HEK293 (cell line): Measurements from ENCODE around the gene ZNF274.
A peak's percentile ranks its signal among the peaks of the same experiment; 100 is the strongest.

Source experiments
- BCL11A ChIP-seq: fragments of 450-650 bp; formaldehyde crosslinking; IDR thresholded peaks from 2 replicates; pipeline ENCODE4 v1.5.1; 2016; ENCODE audit warnings: low read depth, missing biosample characterization, missing genetic modification characterization
- EGR2 ChIP-seq: fragments of 450-650 bp; formaldehyde crosslinking; IDR thresholded peaks from 2 replicates; pipeline ENCODE4 v1.5.1; 2016; ENCODE audit warnings: low read depth, missing biosample characterization, missing genetic modification characterization
- PRDM1 ChIP-seq: fragments of 450-650 bp; formaldehyde crosslinking; IDR thresholded peaks from 2 replicates; pipeline ENCODE4; 2016; ENCODE audit warnings: missing biosample characterization, missing genetic modification characterization
- ZFP41 ChIP-seq: fragments of 450-650 bp; formaldehyde crosslinking; IDR thresholded peaks from 2 replicates; pipeline ENCODE4 v1.5.1; 2016; ENCODE audit warnings: missing biosample characterization, missing genetic modification characterization, borderline replicate concordance
- ZNF140 ChIP-seq: fragments of 450-650 bp; formaldehyde crosslinking; IDR thresholded peaks from 2 replicates; pipeline ENCODE4 v1.5.1; 2016; ENCODE audit warnings: missing biosample characterization, missing genetic modification characterization
- ZNF169 ChIP-seq: fragments of 450-650 bp; formaldehyde crosslinking; IDR thresholded peaks from 2 replicates; pipeline ENCODE4 v1.5.1; 2016; ENCODE audit warnings: missing biosample characterization, missing genetic modification characterization
- ZNF211 ChIP-seq: fragments of 450-650 bp; formaldehyde crosslinking; IDR thresholded peaks from 2 replicates; pipeline ENCODE4 v1.5.1; 2016; ENCODE audit warnings: low read depth, missing biosample characterization, missing genetic modification characterization
- ZNF248 ChIP-seq: fragments of 450-650 bp; formaldehyde crosslinking; IDR thresholded peaks from 2 replicates; pipeline ENCODE4 v1.5.1; 2017; ENCODE audit warnings: missing biosample characterization, missing genetic modification characterization
- ZNF324 ChIP-seq: fragments of 450-650 bp; formaldehyde crosslinking; IDR thresholded peaks from 2 replicates; pipeline ENCODE4 v1.5.1; 2016; ENCODE audit warnings: missing biosample characterization, missing genetic modification characterization
- ZNF423 ChIP-seq: fragments of 450-650 bp; formaldehyde crosslinking; IDR thresholded peaks from 2 replicates; pipeline ENCODE4 v1.5.1; 2016; ENCODE audit warnings: missing biosample characterization, missing genetic modification characterization
- ZNF501 ChIP-seq: fragments of 450-650 bp; formaldehyde crosslinking; IDR thresholded peaks from 2 replicates; pipeline ENCODE4 v1.5.1; 2016; ENCODE audit warnings: missing biosample characterization, missing genetic modification characterization
- ZNF529 ChIP-seq: fragments of 450-650 bp; formaldehyde crosslinking; IDR thresholded peaks from 2 replicates; pipeline ENCODE4 v1.5.1; 2017; ENCODE audit warnings: missing genetic modification characterization, missing biosample characterization; ENCODE audit not compliant: insufficient replicate concordance
- ZNF530 ChIP-seq: fragments of 450-650 bp; formaldehyde crosslinking; IDR thresholded peaks from 2 replicates; pipeline ENCODE4 v1.5.1; 2016; ENCODE audit warnings: low read depth, missing biosample characterization, missing genetic modification characterization
- ZNF549 ChIP-seq: fragments of 450-650 bp; IDR thresholded peaks from 2 replicates; pipeline ENCODE4 v1.5.1; 2018; ENCODE audit warnings: missing biosample characterization, missing genetic modification characterization, mild to moderate bottlenecking, inconsistent platforms, moderate library complexity
- ZNF654 ChIP-seq: fragments of 450-650 bp; formaldehyde crosslinking; IDR thresholded peaks from 2 replicates; pipeline ENCODE4 v1.5.1; 2016; ENCODE audit warnings: low read depth, missing biosample characterization, missing genetic modification characterization
- ZNF664 ChIP-seq: fragments of 450-650 bp; formaldehyde crosslinking; IDR thresholded peaks from 2 replicates; pipeline ENCODE4 v1.5.1; 2016; ENCODE audit warnings: missing biosample characterization, missing genetic modification characterization
- ZXDB ChIP-seq: fragments of 450-650 bp; formaldehyde crosslinking; IDR thresholded peaks from 2 replicates; pipeline ENCODE4 v1.5.1; 2016; ENCODE audit warnings: missing biosample characterization, missing genetic modification characterization
- TF ChIP-seq, protein P1 (sequence below): fragments of 450-650 bp; formaldehyde crosslinking; IDR thresholded peaks from 2 replicates; pipeline ENCODE4 v1.5.1; 2016; ENCODE audit warnings: missing biosample characterization, missing genetic modification characterization
- TF ChIP-seq, protein P2 (sequence below): fragments of 450-650 bp; formaldehyde crosslinking; IDR thresholded peaks from 2 replicates; pipeline ENCODE4 v1.5.1; 2016; ENCODE audit warnings: missing biosample characterization, missing genetic modification characterization
- TF ChIP-seq, protein P3 (sequence below): fragments of 450-650 bp; formaldehyde crosslinking; optimal IDR thresholded peaks from 2 replicates; pipeline ENCODE3; 2016; ENCODE audit warnings: missing biosample characterization, mild to moderate bottlenecking, missing genetic modification characterization
- TF ChIP-seq, protein P4 (sequence below): fragments of 450-650 bp; formaldehyde crosslinking; IDR thresholded peaks from 2 replicates; pipeline ENCODE4 v1.5.1; 2016; ENCODE audit warnings: missing biosample characterization, missing genetic modification characterization
- TF ChIP-seq, protein P5 (sequence below): fragments of 450-650 bp; formaldehyde crosslinking; IDR thresholded peaks from 2 replicates; pipeline ENCODE4 v1.5.1; 2016; ENCODE audit warnings: missing biosample characterization, missing genetic modification characterization
- TF ChIP-seq, protein P6 (sequence below): fragments of 450-650 bp; formaldehyde crosslinking; IDR thresholded peaks from 2 replicates; pipeline ENCODE4 v1.5.1; 2016; ENCODE audit warnings: missing biosample characterization, missing genetic modification characterization
- TF ChIP-seq, protein P7 (sequence below): fragments of 450-650 bp; formaldehyde crosslinking; IDR thresholded peaks from 2 replicates; pipeline ENCODE4 v1.5.1; 2016; ENCODE audit warnings: missing biosample characterization, missing genetic modification characterization

The ZNF274 gene

DNA sequence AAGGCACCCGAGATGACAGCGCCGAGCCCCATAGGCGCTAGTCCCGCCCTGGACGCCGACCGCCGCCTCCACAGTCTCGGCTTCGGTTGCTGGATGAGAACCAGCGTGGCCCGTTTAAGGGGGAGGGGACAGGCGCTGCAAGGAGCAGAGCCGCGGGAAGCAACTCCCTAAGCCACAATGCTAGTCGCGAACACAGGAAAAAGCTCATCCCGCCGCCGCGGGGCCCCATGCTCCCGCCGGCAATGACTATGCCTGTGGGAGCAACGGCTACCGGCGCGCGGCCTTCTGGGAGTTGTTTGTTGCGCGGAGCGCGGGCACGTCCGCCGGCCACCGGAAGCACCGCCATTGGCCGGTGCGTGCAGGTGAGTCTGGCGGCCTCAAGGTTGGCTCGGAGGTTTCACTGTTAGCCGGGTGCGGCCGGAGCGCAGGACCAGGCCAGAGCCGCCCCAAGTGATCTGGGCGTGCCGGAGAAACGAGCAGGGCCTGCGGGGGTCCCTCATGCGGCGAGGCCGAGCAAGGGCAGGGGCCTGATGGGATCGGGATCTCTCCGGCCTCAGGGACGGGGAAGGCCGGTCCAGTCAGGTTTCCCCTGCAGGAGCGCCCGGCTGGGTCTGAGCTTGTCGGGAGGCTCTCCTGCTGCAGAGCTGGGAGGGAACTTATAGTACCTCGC, 45.9 kb downstream of the ZNF274 start, which contains the start of gene ZNF544 (continued):
- TF ChIP-seq ZNF423 (tag by site-specific recombination) (no peak), ZNF140 (tag by site-specific recombination) (no peak), BCL11A (tag by site-specific recombination) (no peak), ZNF529 (tag by site-specific recombination) (no peak), ZXDB (tag by site-specific recombination) (peak; percentile 84), EGR2 (tag by site-specific recombination) (no peak), ZNF324 (tag by site-specific recombination) (0 out of 2 replicates have a peak, but pooled peaks have one; percentile 66), ZNF501 (tag by site-specific recombination) (peak; percentile 92), ZNF654 (tag by site-specific recombination) (no peak), PRDM1 (tag by site-specific recombination) (no peak), ZNF549 (tag by site-specific recombination) (no peak), ZNF530 (no peak), ZNF664 (no peak), ZNF169 (tag by site-specific recombination) (no peak), ZNF211 (tag by site-specific recombination) (no peak), ZNF248 (tag by site-specific recombination) (no peak), ZFP41 (no peak)
- TF ChIP-seq, protein P1, sequence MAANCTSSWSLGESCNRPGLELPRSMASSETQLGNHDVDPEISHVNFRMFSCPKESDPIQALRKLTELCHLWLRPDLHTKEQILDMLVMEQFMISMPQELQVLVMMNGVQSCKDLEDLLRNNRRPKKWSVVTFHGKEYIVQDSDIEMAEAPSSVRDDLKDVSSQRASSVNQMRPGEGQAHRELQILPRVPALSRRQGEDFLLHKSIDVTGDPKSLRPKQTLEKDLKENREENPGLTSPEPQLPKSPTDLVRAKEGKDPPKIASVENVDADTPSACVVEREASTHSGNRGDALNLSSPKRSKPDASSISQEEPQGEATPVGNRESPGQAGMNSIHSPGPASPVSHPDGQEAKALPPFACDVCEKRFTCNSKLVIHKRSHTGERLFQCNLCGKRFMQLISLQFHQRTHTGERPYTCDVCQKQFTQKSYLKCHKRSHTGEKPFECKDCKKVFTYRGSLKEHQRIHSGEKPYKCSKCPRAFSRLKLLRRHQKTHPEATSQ (tag by site-specific recombination), result no peak
- TF ChIP-seq, protein P2, sequence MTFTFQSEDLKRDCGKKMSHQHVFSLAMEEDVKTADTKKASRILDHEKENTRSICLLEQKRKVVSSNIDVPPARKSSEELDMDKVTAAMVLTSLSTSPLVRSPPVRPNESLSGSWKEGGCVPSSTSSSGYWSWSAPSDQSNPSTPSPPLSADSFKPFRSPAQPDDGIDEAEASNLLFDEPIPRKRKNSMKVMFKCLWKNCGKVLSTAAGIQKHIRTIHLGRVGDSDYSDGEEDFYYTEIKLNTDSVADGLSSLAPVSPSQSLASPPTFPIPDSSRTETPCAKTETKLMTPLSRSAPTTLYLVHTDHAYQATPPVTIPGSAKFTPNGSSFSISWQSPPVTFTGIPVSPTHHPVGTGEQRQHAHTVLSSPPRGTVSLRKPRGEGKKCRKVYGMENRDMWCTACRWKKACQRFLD (tag by site-specific recombination), result no peak
- TF ChIP-seq, protein P3, sequence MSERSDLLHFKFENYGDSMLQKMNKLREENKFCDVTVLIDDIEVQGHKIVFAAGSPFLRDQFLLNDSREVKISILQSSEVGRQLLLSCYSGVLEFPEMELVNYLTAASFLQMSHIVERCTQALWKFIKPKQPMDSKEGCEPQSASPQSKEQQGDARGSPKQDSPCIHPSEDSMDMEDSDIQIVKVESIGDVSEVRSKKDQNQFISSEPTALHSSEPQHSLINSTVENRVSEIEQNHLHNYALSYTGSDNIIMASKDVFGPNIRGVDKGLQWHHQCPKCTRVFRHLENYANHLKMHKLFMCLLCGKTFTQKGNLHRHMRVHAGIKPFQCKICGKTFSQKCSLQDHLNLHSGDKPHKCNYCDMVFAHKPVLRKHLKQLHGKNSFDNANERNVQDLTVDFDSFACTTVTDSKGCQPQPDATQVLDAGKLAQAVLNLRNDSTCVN (tag by site-specific recombination), result peak; percentile 94
- TF ChIP-seq, protein P4, sequence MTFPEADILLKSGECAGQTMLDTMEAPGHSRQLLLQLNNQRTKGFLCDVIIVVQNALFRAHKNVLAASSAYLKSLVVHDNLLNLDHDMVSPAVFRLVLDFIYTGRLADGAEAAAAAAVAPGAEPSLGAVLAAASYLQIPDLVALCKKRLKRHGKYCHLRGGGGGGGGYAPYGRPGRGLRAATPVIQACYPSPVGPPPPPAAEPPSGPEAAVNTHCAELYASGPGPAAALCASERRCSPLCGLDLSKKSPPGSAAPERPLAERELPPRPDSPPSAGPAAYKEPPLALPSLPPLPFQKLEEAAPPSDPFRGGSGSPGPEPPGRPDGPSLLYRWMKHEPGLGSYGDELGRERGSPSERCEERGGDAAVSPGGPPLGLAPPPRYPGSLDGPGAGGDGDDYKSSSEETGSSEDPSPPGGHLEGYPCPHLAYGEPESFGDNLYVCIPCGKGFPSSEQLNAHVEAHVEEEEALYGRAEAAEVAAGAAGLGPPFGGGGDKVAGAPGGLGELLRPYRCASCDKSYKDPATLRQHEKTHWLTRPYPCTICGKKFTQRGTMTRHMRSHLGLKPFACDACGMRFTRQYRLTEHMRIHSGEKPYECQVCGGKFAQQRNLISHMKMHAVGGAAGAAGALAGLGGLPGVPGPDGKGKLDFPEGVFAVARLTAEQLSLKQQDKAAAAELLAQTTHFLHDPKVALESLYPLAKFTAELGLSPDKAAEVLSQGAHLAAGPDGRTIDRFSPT (tag by site-specific recombination), result no peak
- TF ChIP-seq, protein P5, sequence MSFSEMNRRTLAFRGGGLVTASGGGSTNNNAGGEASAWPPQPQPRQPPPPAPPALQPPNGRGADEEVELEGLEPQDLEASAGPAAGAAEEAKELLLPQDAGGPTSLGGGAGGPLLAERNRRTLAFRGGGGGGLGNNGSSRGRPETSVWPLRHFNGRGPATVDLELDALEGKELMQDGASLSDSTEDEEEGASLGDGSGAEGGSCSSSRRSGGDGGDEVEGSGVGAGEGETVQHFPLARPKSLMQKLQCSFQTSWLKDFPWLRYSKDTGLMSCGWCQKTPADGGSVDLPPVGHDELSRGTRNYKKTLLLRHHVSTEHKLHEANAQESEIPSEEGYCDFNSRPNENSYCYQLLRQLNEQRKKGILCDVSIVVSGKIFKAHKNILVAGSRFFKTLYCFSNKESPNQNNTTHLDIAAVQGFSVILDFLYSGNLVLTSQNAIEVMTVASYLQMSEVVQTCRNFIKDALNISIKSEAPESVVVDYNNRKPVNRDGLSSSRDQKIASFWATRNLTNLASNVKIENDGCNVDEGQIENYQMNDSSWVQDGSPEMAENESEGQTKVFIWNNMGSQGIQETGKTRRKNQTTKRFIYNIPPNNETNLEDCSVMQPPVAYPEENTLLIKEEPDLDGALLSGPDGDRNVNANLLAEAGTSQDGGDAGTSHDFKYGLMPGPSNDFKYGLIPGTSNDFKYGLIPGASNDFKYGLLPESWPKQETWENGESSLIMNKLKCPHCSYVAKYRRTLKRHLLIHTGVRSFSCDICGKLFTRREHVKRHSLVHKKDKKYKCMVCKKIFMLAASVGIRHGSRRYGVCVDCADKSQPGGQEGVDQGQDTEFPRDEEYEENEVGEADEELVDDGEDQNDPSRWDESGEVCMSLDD (tag by site-specific recombination), result 0 out of 2 replicates have a peak, but pooled peaks have one; percentile 59
- TF ChIP-seq, protein P6, sequence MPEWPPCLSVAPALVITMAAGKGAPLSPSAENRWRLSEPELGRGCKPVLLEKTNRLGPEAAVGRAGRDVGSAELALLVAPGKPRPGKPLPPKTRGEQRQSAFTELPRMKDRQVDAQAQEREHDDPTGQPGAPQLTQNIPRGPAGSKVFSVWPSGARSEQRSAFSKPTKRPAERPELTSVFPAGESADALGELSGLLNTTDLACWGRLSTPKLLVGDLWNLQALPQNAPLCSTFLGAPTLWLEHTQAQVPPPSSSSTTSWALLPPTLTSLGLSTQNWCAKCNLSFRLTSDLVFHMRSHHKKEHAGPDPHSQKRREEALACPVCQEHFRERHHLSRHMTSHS (tag by site-specific recombination), result no peak
- TF ChIP-seq, protein P7, sequence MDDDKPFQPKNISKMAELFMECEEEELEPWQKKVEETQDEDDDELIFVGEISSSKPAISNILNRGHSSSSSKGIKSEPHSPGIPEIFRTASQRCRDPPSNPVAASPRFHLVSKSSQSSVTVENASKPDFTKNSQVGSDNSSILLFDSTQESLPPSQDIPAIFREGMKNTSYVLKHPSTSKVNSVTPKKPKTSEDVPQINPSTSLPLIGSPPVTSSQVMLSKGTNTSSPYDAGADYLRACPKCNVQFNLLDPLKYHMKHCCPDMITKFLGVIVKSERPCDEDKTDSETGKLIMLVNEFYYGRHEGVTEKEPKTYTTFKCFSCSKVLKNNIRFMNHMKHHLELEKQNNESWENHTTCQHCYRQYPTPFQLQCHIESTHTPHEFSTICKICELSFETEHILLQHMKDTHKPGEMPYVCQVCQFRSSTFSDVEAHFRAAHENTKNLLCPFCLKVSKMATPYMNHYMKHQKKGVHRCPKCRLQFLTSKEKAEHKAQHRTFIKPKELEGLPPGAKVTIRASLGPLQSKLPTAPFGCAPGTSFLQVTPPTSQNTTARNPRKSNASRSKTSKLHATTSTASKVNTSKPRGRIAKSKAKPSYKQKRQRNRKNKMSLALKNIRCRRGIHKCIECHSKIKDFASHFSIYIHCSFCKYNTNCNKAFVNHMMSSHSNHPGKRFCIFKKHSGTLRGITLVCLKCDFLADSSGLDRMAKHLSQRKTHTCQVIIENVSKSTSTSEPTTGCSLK (tag by site-specific recombination), result no peak
